HG03432 (cell line): Measurements from ENCODE around the gene ATG7.
"Not testable (repeated sequence)": the region's sequence is repeated elsewhere in the genome, so short reads cannot be mapped to it uniquely, and the experiment has no call there.

Source experiments
- ATAC-seq: cut with Tn5 transposase; IDR thresholded peaks from one replicate; pipeline ENCODE4 v1.9.1; 2021; ENCODE audit warnings: mild to moderate bottlenecking, moderate library complexity; ENCODE audit not compliant: unreplicated experiment

Gene ATG7

DNA sequence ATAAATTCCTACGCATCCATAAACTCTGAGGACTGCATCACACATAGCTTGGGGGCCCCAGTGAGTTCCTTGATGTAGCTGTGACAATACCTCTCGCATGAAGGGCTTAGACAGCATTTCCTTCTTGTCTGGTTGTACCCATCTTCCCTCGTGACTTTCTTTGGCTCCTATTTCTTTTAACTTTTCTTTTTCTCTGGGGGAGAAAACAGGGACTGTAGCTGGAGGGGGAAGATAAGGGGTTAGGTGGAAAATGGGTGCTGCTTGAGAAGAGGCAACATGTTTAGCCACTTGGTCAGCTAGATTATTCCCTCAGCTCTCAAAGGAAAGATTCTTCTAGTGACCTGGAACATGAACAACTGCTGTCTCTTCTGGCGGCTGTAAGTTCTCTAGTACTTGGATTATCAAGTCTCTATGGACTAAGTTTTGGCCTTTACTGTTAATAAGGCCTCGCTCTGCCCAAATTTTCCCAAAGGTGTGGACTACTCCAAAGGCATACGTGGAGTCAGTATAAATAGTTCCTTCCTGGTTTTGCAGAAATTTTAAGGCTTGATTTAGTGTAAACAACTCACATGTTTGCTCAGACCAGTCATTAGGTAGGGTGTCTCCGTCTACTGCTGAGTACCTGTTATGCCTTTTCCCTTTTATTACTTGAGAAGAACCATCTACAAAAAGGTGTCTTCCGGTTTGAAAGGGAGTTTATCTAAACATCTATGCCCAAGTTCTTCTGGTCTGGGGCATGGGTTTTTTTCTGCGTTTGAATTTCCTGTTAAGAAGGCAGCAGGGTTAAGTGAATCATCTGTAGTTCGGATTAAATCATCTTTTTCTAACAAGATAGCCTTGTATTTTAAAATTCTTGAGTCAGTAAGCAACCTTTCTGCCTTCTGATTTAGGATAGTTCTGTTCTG lies 21.0 kb upstream of the ATG7 start:
- ATAC-seq = no peak

DNA sequence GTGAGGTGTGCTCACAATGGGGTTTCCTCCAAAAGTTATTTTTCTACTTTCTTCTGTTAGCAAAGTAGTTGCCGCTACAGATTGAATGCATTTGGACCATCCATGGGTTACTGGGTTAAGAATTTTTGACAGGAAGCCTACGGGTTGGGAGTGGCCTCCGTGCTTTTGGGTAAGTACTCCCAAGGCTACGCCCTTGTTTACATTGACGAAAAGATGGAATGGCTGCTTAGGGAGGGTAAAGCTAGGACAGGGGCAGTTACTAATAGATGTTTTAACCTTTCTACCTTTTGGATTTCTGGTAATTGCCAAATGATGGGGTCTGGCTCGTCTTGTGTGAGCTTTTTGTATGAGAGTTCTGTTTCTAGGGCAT lies 20.4 kb upstream of the ATG7 start:
- no peak for ATAC-seq

DNA sequence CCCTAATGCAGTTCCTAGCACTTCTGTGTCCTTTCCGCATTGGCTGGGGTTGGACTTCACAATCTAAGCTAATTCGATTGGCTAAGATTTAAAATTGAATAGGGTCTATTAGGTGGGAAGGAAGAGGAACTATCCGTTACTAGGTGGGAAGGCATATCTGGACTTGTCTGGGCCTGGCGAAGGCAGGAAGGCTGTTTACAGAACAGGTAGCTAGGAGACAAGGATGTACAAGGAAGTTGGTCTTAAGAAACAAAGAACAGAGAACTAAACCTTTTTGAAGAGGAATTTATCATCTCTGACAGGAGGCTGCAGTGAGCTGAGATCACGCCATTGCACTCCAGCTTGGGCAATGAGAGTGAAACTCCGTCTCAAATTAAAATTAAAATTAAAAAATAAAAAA lies 17.3 kb upstream of the ATG7 start:
- ATAC-seq = no peak

DNA sequence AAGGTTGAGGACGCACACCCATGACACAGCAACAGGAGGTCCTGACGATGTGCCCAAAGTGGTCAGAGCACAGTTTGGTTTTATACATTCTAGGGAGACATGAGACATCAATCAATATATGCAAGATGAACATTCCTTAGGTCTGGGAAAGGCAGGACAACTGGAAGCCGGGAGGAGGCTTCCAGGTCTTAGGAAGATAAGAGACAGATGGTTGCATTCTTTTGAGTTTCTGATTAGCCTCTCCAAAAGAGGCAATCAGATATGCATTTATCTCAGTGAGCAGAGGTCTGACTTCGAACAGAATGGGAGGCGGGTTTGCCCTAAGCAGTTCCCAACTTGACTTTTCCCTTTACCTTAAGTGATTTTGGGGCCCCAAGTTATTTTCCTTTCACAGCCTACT lies 16.7 kb upstream of the ATG7 start:
- ATAC-seq = not testable (repeated sequence)

DNA sequence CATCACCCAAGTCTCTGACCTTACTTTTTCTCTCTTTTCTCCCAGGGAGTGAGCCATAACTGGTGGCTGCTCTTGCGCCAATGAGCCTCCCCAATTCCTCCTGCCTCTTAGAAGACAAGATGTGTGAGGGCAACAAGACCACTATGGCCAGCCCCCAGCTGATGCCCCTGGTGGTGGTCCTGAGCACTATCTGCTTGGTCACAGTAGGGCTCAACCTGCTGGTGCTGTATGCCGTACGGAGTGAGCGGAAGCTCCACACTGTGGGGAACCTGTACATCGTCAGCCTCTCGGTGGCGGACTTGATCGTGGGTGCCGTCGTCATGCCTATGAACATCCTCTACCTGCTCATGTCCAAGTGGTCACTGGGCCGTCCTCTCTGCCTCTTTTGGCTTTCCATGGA lies 13.2 kb upstream of the ATG7 start:
- no peak for ATAC-seq

DNA sequence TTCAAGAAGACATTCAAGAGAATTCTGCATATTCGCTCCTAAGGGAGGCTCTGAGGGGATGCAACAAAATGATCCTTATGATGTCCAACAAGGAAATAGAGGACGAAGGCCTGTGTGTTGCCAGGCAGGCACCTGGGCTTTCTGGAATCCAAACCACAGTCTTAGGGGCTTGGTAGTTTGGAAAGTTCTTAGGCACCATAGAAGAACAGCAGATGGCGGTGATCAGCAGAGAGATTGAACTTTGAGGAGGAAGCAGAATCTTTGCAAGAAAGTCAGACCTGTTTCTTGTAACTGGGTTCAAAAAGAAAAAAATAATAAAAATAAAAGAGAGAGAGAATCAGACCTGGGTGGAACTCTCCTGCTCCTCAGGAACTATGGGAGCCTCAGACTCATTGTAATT lies 11.7 kb upstream of the ATG7 start:
- no peak for ATAC-seq

DNA sequence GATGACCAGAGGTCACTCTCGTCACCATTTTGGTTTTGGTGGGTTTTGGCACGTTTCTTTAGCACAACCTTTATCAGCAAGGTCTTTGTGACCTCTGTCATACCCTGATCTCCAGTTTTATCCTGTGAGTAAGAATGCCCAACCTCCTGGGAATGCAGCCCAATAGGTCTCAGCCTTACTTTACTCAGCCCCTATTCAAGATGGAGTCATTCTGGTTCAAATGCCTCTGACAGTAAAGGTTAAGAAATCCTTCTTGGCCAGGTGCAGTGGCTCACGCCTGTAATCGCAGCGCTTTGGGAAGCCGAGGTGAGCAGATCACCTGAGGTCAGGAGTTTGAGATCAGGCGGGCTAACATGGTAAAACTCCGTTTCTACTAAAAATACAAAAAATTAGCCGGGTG lies 3.2 kb upstream of the ATG7 start:
- ATAC-seq = no peak

DNA sequence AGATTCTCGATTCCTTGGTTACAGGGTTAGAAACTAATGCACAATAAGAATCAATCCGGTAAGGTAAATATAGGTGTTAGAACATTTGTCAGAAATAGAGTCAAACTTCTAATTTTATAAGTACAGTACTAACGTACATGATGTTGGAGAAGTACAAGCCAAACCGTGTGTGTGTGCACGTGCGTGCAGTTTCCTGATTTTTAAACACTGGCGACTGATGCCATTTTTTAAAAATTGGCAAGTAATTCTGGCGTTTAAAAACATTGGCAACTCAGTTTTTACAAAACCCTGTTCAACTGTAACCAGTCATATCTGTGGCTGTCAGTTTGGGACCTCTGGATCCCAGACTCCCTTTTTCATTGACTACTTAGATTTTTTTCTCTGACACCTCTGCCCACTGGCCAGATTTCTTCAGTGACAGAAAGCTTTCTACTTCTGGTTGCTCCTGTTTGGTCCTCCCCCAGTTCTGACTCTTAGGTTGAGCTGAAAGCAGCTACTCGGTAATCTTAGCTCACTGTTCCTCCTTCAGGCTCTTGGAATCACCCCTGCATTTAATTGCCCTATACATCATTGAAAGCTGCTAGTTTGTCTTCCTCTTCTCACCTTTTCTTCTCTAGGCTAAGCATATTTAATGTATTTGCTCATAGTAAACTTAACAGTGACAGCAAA lies 843 bp downstream of the ATG7 start:
- ATAC-seq = no peak

DNA sequence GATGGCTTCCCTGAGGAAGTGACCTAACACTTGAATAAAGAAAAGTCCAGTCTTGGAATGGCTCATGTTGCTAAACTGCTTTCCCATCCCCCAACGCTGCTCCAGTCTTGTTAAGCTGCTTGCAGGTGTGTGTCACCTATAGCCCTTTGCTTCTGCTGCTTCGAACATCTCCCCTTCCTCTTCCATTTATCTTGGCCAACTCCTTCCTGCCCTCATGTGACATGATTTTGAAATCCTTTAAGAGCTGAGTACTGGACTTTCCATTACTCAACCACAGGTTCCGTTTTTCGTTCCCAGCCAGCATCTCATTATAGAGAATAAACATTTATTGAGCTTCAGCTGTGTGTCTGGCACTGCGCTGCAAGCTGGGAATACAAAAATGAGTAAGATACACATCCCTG lies 1.7 kb downstream of the ATG7 start:
- no peak for ATAC-seq

DNA sequence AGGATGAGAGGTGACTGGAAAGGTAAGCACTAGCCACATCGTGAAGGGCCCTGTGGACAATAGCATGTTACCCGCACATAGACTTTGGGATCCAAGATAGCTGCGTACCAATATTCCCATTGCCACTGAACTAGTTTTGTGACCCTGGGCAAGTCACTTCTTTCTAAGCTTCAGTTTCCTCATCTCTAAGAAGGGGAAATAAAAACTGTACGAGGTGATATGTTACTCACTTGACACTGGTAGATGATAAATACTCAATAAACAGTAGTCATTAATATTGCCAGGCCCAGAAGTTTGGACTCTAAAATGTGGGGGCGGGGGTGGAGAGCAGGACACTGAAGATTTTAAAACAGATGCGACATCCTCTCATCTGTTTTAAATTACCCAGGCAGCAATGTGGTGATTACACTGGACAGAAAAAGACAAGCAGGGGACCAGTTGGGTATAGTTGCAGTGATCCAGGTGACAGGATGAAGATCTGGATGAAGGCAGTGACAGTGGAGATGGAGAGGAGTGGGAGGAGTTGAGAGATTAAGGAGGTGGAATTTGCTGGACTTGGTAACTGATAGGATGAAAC lies 2.5 kb downstream of the ATG7 start:
- ATAC-seq = no peak

DNA sequence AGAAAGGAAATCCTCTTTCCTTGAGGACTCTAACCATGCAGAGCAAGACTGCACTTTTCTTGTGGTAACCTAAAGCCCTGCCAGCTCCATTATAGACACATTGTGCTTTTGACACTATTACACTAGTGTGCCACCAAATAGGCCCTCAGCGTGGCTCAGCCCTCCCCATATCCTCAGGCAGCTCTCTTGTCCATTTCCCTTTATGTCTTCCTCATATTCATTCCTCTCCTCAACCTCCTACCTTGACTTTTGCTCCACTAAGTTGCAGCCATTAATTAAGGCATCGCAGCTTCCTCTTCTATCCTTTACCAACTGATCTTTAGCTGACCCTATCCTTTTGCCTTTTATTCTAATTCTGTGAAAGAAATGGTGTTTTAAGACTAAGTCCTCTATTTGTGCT lies 3.7 kb downstream of the ATG7 start:
- no peak for ATAC-seq

DNA sequence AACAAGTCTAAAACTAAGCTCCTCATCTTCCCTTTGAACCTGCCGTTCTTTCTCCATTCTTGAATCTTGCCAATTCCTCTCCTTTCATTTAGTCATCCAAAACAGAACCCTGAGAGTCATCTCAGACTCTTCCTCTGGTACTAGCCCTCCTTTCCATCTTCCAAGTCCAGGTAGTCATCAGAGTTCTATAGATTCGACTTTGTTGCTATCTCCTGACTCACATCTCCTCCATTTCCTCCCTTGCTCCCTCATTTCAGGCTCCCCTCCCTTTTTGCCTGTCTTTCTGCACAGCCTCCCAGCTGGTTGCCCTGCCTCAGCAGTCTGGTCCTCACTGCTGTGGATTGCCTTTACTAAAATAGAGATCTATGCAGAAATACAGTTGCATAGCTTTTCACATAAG lies 4.7 kb downstream of the ATG7 start:
- no peak for ATAC-seq

DNA sequence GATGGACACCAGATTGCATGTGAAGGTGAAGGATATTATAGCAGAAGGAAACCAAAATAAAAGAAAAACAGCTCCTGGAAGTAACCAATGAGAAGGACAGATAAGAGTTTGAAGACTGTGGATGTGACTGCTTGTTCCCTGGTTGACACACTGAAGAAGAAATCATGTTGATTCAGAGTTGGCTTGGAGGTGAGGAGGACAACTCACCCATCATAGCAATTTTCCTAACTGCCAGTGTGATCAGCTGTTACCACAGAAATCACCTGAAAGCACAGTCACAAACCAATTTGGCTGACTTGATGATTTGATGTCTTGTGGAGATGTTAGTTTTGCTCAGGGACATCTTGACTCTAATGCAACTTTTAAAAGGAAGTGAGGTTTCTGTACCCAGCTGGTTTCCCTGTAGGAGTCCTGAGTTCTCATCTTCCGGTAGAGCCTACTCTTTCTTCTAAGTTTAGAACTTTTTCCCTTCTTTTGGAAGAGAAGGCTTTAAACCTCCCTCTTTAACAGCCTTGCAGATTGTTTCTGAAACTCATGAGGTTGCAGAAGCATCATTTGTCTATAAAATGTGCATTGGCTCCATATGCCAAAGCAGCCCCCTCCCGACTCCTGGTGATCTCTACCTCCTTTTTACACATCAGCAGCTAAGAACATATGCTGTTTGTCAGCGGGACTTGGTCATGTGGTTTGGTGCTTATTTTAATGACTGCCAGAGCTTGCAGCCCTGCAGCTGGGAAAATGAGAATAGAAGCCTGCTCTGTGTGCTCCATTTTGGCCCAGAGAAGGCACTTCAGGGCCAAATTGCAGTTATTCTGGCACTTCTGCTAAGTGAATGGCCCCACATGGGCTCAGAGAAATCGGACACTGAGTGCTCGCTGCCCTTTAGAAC lies 10.3 kb downstream of the ATG7 start:
- no peak for ATAC-seq

DNA sequence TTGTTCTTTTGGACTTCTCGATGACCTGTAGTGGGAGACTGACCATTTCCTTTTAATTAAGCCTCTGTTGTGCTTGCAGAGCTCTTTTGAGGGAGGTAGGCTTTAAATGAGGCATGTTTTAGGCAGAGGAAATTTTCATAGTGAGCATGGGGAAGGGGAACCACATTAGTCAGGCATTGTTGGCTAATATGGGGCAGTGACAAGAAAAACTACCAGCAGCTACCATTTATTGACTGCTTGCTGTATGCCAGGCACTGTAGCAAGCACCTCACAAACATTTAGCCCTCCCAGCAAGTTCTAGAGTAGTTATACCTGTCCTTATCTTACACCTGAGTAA lies 10.9 kb downstream of the ATG7 start:
- ATAC-seq = no peak

DNA sequence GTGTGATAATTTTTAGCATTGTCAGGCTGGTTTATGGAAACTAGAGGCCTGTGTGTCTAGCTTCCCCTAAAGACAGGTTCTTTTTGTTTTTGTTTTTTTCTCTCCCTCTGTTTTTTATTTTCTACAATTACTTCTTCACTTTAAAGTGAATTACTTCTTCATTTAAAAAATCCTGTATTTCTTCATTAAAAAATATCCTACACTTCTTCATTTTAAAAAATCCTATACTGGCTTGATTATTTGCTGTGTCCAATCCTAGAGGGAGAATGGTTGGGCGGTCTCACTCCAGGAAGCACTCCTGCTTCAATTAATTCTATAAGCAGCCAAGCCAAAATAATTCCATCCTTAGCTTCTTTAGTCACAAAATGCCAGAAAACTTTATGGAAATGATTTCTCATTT lies 11.8 kb downstream of the ATG7 start:
- no peak for ATAC-seq

DNA sequence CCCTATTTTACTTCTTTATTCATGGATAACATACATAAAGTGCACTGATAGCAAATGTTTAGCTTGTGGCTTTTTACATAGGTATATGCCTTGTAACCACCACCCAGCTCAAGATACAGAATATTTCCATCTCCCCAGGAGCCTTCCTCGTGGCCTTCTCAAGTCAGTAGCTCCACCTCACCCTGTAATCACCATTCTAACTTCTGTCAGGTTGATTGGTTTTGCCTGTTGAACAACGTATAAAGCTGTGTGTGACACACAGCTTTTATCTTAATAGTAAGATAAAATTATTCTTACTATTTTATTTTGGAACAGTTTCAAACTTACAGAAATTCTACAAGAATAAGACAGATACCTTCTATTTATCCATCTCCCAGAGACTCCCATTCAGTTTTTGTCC lies 13.3 kb downstream of the ATG7 start:
- ATAC-seq = no peak

DNA sequence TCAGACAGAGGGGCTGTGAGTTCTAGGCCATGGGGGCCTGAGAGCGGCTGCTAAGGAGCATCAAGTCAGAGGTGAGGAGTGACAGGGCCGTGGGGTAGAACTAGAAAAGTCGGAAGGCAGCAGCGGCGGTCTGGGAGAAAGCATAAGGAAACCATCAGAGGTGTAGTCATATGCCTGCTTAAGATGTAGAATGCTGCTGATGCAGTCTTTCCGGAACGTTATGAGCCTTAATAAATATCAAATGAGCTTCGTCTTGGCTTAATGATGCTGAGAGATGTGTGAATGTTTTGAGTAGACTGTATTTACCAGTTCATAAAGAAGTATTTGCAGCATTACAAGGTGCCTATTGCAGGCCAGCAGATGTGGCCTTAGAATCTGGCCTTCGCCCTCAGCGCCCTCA lies 15.2 kb downstream of the ATG7 start:
- ATAC-seq = no peak

DNA sequence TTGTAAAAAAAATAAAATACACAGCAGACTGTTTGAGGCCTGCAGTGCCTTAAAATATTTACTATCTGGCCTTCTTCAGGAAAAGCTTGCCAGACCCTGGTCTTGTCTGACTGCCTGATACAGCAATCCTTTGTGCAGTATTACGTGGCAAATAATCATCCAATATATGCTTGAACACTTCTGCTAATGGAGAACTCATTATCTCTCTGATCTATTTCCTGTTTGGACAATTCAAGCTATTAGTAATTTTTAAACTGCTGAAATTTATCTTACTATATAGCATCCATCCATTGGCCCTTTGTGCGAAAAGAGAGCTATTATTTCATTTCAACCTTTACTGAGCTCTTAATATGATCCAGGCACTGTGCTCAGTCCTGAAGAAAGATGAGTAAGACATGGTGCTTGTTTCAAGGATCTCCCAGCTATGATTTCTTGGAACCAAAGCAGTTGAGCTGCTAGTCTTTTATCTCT lies 15.9 kb downstream of the ATG7 start:
- ATAC-seq = no peak

DNA sequence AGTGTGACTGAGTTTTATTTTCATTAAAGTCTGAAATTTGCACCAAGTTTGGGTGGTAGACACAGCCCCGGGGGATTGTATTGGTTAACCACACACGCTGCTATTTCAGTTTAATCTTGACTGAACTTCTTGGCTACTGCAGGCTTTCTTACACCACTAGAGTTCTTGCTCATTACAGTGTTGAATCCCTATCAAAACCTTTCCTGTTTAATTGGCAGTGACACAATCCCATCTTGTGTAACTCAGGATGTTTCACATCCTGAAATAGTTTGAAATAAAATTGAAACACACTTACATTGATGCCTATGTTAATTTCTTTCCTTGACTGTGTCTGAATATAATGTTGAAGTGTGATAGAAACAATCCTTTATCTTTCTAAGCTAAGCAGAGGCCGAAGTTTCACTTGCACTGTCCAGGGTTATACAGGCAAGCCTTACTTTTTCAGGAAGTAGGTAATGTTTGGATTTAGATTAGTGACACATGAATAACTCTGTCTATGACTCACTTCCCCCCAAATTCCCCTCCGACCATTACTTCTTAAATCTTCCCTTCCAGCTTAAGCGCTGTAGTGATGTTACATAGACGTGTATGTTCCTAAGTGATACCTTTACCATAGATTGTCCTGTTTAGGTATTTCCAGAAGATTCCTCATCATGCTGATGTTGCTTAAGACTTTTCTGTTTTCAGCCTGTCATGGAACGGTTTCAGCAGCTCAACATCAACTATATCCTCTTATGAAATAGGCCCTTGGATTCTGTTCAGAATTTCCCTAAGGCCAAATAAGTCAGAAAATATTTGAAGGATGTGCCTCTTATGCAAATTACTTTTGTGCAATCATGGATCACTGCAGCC lies 16.8 kb downstream of the ATG7 start:
- ATAC-seq = peak; percentile 72

DNA sequence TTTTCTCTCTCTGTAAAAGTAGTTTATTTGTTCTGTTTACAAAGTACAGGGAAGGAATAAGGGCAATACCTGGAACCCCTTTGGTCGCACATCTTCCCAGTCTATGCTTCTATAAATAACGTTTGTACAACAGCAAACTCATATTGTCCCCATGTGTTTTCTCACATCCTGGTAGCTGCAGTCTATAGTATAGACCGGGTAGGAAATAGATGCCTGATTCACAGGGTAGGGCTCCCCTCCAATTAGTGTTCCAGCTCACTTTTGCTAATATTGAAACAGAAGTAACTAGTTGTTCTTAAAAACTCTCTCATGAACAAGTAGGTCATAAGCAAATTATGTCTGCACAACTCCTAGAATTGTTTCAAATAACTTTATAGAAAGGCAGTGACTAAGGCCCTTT lies 17.7 kb downstream of the ATG7 start:
- no peak for ATAC-seq
